ENCODE data around the gene SKA3. TPM values are rescaled to one million over a fixed set of nuclear protein-coding genes. Genes with fewer than 3 reads are reported as not detected.

Gene SKA3
- total and polyA plus RNA-seq, 2 donors (not counting 1 experiment from before 2014, with no cell fraction given): 6.1 to 6.6 TPM

- Histone ChIP-seq H3K9me3 (ENCODE audit: control insufficient read depth, insufficient read depth, low read depth, low read length) (no peaks in the 10 kb centered on the region), H3K9ac (ENCODE audit: insufficient read depth, low read length) (no peak overlapping the region), H2AFZ (ENCODE audit: low read length) (no peak overlapping the region), H3K36me3 (ENCODE audit: control insufficient read depth, insufficient read depth, low read length) (no peaks in the 10 kb centered on the region), H3K27ac (ENCODE audit: insufficient read depth, low read length) (no peak overlapping the region), H3K27me3 (ENCODE audit: control insufficient read depth, insufficient read depth, low read length) (no peaks in the 10 kb centered on the region), H3K4me1 (ENCODE audit: control insufficient read depth, extremely low read depth, insufficient read depth, low read length) (no peaks in the 10 kb centered on the region), H4K20me1 (ENCODE audit: control insufficient read depth, extremely low read depth, insufficient read depth, low read length) (no peaks in the 10 kb centered on the region), H3K79me2 (ENCODE audit: control insufficient read depth, insufficient read depth, low read length) (no peaks in the 10 kb centered on the region), H3K4me2 (ENCODE audit: extremely low read depth, insufficient read depth, low read length) (no peak overlapping the region), H3K4me3 (replicated peaks in 1 of 4; ENCODE audit: control extremely low read depth in 1 of 4, insufficient read depth in 1 of 4, low read depth in 3 of 4, low read length in 4 of 4) (no peak overlapping the region)
- no peak for TF ChIP-seq EZH2 (IDR thresholded peaks at IDR 0.05; ENCODE audit: low read length, missing control alignments)
- no peak for TF ChIP-seq CTCF (conservative IDR thresholded peaks at IDR 0.05 in 1 of 2, IDR thresholded peaks at IDR 0.05 in 1 of 2; ENCODE audit: low read depth in 1 of 2, low read length in 2 of 2)
- no peak for DNase-seq (ENCODE audit: low read depth in 2 of 2)
Observed at GRCh38 chr13:21123956-21124355, 52.4 kb downstream of the SKA3 start.

GRCh38 chr13:21121616-21122015, 54.7 kb downstream of the SKA3 start:
- no peaks in the 10 kb centered on the region for H3K9me3 ChIP-seq (ENCODE audit: control insufficient read depth, insufficient read depth, low read depth, low read length)
- no peaks in the 10 kb centered on the region for H3K36me3 ChIP-seq (ENCODE audit: control insufficient read depth, insufficient read depth, low read length)
- no peak for DNase-seq (ENCODE audit: low read depth in 2 of 2)
- no peaks in the 10 kb centered on the region for H4K20me1 ChIP-seq (ENCODE audit: control insufficient read depth, extremely low read depth, insufficient read depth, low read length)
- H3K4me3 ChIP-seq (replicated peaks in 1 of 4; ENCODE audit: control extremely low read depth in 1 of 4, insufficient read depth in 1 of 4, low read depth in 3 of 4, low read length in 4 of 4): no peak overlapping the region
- H3K9ac ChIP-seq (ENCODE audit: insufficient read depth, low read length): no peak overlapping the region
- H3K4me1 ChIP-seq (ENCODE audit: control insufficient read depth, extremely low read depth, insufficient read depth, low read length): no peaks in the 10 kb centered on the region
- H2AFZ ChIP-seq (ENCODE audit: low read length): no peak overlapping the region
- no peak overlapping the region for H3K4me2 ChIP-seq (ENCODE audit: extremely low read depth, insufficient read depth, low read length)
- no peak overlapping the region for H3K27ac ChIP-seq (ENCODE audit: insufficient read depth, low read length)
- H3K27me3 ChIP-seq (ENCODE audit: control insufficient read depth, insufficient read depth, low read length): no peaks in the 10 kb centered on the region
- no peaks in the 10 kb centered on the region for H3K79me2 ChIP-seq (ENCODE audit: control insufficient read depth, insufficient read depth, low read length)
- no peak for TF ChIP-seq EZH2 (IDR thresholded peaks at IDR 0.05; ENCODE audit: low read length, missing control alignments)

- Histone ChIP-seq H4K20me1 (ENCODE audit: control insufficient read depth, extremely low read depth, insufficient read depth, low read length) (no peaks in the 10 kb centered on the region), H3K9ac (ENCODE audit: insufficient read depth, low read length) (no peak overlapping the region), H3K4me1 (ENCODE audit: control insufficient read depth, extremely low read depth, insufficient read depth, low read length) (no peaks in the 10 kb centered on the region), H3K9me3 (ENCODE audit: control insufficient read depth, insufficient read depth, low read depth, low read length) (no peaks in the 10 kb centered on the region), H3K4me2 (ENCODE audit: extremely low read depth, insufficient read depth, low read length) (no peak overlapping the region), H3K27ac (ENCODE audit: insufficient read depth, low read length) (no peak overlapping the region), H3K79me2 (ENCODE audit: control insufficient read depth, insufficient read depth, low read length) (no peaks in the 10 kb centered on the region), H3K27me3 (ENCODE audit: control insufficient read depth, insufficient read depth, low read length) (no peaks in the 10 kb centered on the region), H3K4me3 (replicated peaks in 1 of 4; ENCODE audit: control extremely low read depth in 1 of 4, insufficient read depth in 1 of 4, low read depth in 3 of 4, low read length in 4 of 4) (no peak overlapping the region), H3K36me3 (ENCODE audit: control insufficient read depth, insufficient read depth, low read length) (no peaks in the 10 kb centered on the region), H2AFZ (ENCODE audit: low read length) (no peak overlapping the region)
- TF ChIP-seq EZH2 (IDR thresholded peaks at IDR 0.05; ENCODE audit: low read length, missing control alignments): no peak
- no peak for TF ChIP-seq CTCF (conservative IDR thresholded peaks at IDR 0.05 in 1 of 2, IDR thresholded peaks at IDR 0.05 in 1 of 2; ENCODE audit: low read depth in 1 of 2, low read length in 2 of 2)
- no peak for DNase-seq (ENCODE audit: low read depth in 2 of 2)
Observed at GRCh38 chr13:21120191-21120590, 56.2 kb downstream of the SKA3 start.

All from fibroblast of lung (primary cell).